T-helper 1 cell treated with Interleukin-12 subunit alpha and Interleukin-12 subunit beta and Interleukin-4 antibody, amounts not matched to agents 30 ng/mL and 1 ng/mL, for 36 hours (primary cell): ENCODE data around the gene TRMT61A. TPM values are rescaled to one million over a fixed set of nuclear protein-coding genes. Genes with fewer than 3 reads are reported as not detected.

ENCODE experiments used
- intact Hi-C: fragments of 100-400 bp; cut with micrococcal nuclease; formaldehyde crosslinking; loops from one replicate; pipeline ENCODE4 v1.15.1; 2024
- total RNA-seq: library from RNA; stranded (reverse); gene quantifications from 2 replicates; pipeline ENCODE4 v1.2.3, GENCODE V29; 2022

TRMT61A gene
- total RNA-seq, 1 donor from 2014 or later, result 11.0 TPM

GRCh38 chr14:103533137-103533998, 4.4 kb downstream of the TRMT61A start:
- intact Hi-C loops, result no loop called here

GRCh38 chr14:103533999-103534575, 5.1 kb downstream of the TRMT61A start:
- intact Hi-C loops, result no loop called here

GRCh38 chr14:103534576-103535061, 5.6 kb downstream of the TRMT61A start:
- intact Hi-C loops, result no loop called here

GRCh38 chr14:103535081-103535890, 6.3 kb downstream of the TRMT61A start:
- intact Hi-C loops, result no loop called here

GRCh38 chr14:103535891-103536565, 7.0 kb downstream of the TRMT61A start:
- intact Hi-C loops, result no loop called here

- intact Hi-C loops, result no loop called here
These were observed 7.7 kb downstream of the TRMT61A start for GRCh38 chr14:103536693-103537092.

- intact Hi-C loops, result no loop called here
These were observed 8.4 kb downstream of the TRMT61A start for GRCh38 chr14:103537175-103537990.

GRCh38 chr14:103538291-103539055, 9.5 kb downstream of the TRMT61A start:
- intact Hi-C loops, result no loop called here

- intact Hi-C loops, result no loop called here
These were observed 10.2 kb downstream of the TRMT61A start for GRCh38 chr14:103539056-103539825.

GRCh38 chr14:103540821-103541708, 12.1 kb downstream of the TRMT61A start:
- intact Hi-C loops, result no loop called here

GRCh38 chr14:103541709-103542604, 13.0 kb downstream of the TRMT61A start:
- intact Hi-C loops, result no loop called here

GRCh38 chr14:103542605-103543088, 13.7 kb downstream of the TRMT61A start:
- intact Hi-C loops, result no loop called here

- intact Hi-C loops, result no loop called here
These were observed 14.1 kb downstream of the TRMT61A start for GRCh38 chr14:103543140-103543539.

GRCh38 chr14:103543721-103544387, 14.9 kb downstream of the TRMT61A start:
- intact Hi-C loops, result no loop called here

GRCh38 chr14:103544388-103545218, 15.6 kb downstream of the TRMT61A start:
- intact Hi-C loops, result loop anchor here (5.0 kb wide), 1 partner anchor 467 kb away; no protein-coding TSS in a partner anchor
